K562 (cell line): ENCODE measurements around the gene TMEM164. TPM values are rescaled to one million over a fixed set of nuclear protein-coding genes. Genes with fewer than 3 reads are reported as not detected.

Experiments
- ATAC-seq: fragments of 200-7000 bp; cut with Tn5 transposase; 3 replicates; pipeline ENCODE4 v1.9.1; 2020; ENCODE audit warnings: moderate library complexity
- BruUV-seq: library from RNA; stranded (reverse); fragments of 400-500 nt; replicated peaks from 2 replicates; lab custom pipeline; 2021; lab: Mats Ljungman, UMichigan
- CTCF ChIA-PET: fragments of 300-600 bp; formaldehyde crosslinking; extraction: SDS; loops from one replicate; lab custom pipeline; 2021; ENCODE audit warnings: low intra/inter-chr PET ratio; lab: Yijun Ruan, JAX
- POLR2A ChIA-PET: fragments of 300-600, 350-650 bp; sonication (Branson Sonifier 250); formaldehyde crosslinking; extraction: SDS; loops from one replicate; lab custom pipeline; 2021; ENCODE audit warnings: antibody characterized with exemption, inconsistent platforms; lab: Yijun Ruan, JAX
- DNase-seq, 4 experiments: peaks; one replicate each; pipeline versions ENCODE4 v3.0.0 to v3.0.0-alpha.2; 2011 to 2018; ENCODE audit warnings: low spot score in 3 of 4, mixed read lengths in 3 of 4; ENCODE audit errors: extremely low read depth in 1 of 4
- FAIRE-seq: peaks from 2 replicates; lab custom pipeline; 2011; peaks lifted over from hg19 to GRCh38; lab: Jason Lieb, UNC
- H2AFZ ChIP-seq: 2 replicates; pipeline ENCODE4 v1.6.0; 2011; ENCODE audit warnings: low read depth, low read length, control low read depth, inconsistent platforms
- H3K27ac ChIP-seq: fragments of 200-600 bp; 3 replicates; pipeline ENCODE4 v1.8.0; 2011; ENCODE audit warnings: low read depth, mild to moderate bottlenecking, control low read depth, inconsistent platforms, low read length, moderate library complexity, mixed read lengths; ENCODE audit errors: extremely low read depth
- H3K27me3 ChIP-seq, 2 experiments: fragments of 300-600 bp in 1 of 2; 2 replicates in 1 of 2; 3 replicates in 1 of 2; pipeline versions ENCODE4 v1.6.0 to v1.8.0; 2011; ENCODE audit warnings: inconsistent platforms in 2 of 2, low read length in 2 of 2, mild to moderate bottlenecking in 1 of 2, mixed read lengths in 1 of 2, moderate library complexity in 1 of 2; ENCODE audit not compliant: control insufficient read depth in 2 of 2, insufficient read depth in 2 of 2
- H3K36me3 ChIP-seq: fragments of 300-600 bp; 3 replicates; pipeline ENCODE4 v1.8.0; 2011; ENCODE audit warnings: mild to moderate bottlenecking, low read length, inconsistent platforms; ENCODE audit not compliant: control insufficient read depth, insufficient read depth
- H3K4me1 ChIP-seq, 2 experiments: fragments of 200-600 bp in 1 of 2; replicated peaks in 1 of 2; 2 replicates in 1 of 2; 3 replicates in 1 of 2; pipeline versions ENCODE4 v1.5.1 to v1.8.0; 2011; ENCODE audit warnings: inconsistent platforms in 2 of 2, low read length in 2 of 2, mild to moderate bottlenecking in 1 of 2, mixed read lengths in 1 of 2, moderate library complexity in 1 of 2; ENCODE audit not compliant: control insufficient read depth in 2 of 2, insufficient read depth in 2 of 2
- H3K4me2 ChIP-seq: 2 replicates; pipeline ENCODE4 v1.6.1; 2011; ENCODE audit warnings: low read length, control low read depth, inconsistent platforms, mixed read lengths; ENCODE audit not compliant: insufficient read depth
- H3K4me3 ChIP-seq: fragments of 200-600 bp; sonication (generic), shearing (Covaris generic); 2 replicates; pipeline ENCODE4 v1.5.1; 2016; ENCODE audit warnings: control low read depth, inconsistent platforms
- H3K79me2 ChIP-seq: fragments of 200-600 bp; 3 replicates; pipeline ENCODE4 v1.8.0; 2011; ENCODE audit warnings: low read length, inconsistent platforms; ENCODE audit not compliant: control insufficient read depth, insufficient read depth
- H3K9ac ChIP-seq, 2 experiments: 2 replicates each; pipeline versions ENCODE4 v1.6.0 to v1.6.1; 2011; ENCODE audit warnings: low read depth in 2 of 2, low read length in 2 of 2, control low read depth in 1 of 2, inconsistent platforms in 1 of 2, mild to moderate bottlenecking in 1 of 2, mixed read lengths in 1 of 2; ENCODE audit not compliant: insufficient read depth in 1 of 2
- H3K9me1 ChIP-seq: one replicate; pipeline ENCODE4 v1.6.0; 2011; ENCODE audit warnings: inconsistent platforms, mild to moderate bottlenecking, low read length, moderate library complexity; ENCODE audit not compliant: control insufficient read depth, insufficient read depth
- H3K9me3 ChIP-seq: replicated peaks from 2 replicates; pipeline ENCODE4 v1.5.1; 2011; ENCODE audit warnings: low read depth, low read length, inconsistent platforms; ENCODE audit not compliant: control insufficient read depth, insufficient read depth
- H4K20me1 ChIP-seq: replicated peaks from 2 replicates; pipeline ENCODE4 v1.6.1; 2011; ENCODE audit warnings: low read length, inconsistent platforms, mixed read lengths; ENCODE audit not compliant: control insufficient read depth, insufficient read depth
- CHD2 ChIP-seq: IDR thresholded peaks from 2 replicates; pipeline ENCODE4 v1.6.1; 2011; ENCODE audit warnings: low read depth, low read length
- FOXA3 ChIP-seq, 2 experiments: fragments of 450-650 bp in 1 of 2; sonication (generic) in 1 of 2; formaldehyde crosslinking; IDR thresholded peaks in 1 of 2; conservative IDR thresholded peaks in 1 of 2; 2 replicates each; pipeline versions ENCODE4 v1.4.0 to v1.8.0; 2020 to 2022; ENCODE audit warnings: mild to moderate bottlenecking in 2 of 2, missing genetic modification reagents in 1 of 2
- HIVEP1 ChIP-seq: fragments of 250-450 bp; sonication (Bioruptor Pico); IDR thresholded peaks from 2 replicates; pipeline ENCODE4 v1.4.0; 2020; ENCODE audit warnings: mild to moderate bottlenecking
- JUND ChIP-seq, 2 experiments: IDR thresholded peaks; 2 replicates in 1 of 2; 3 replicates in 1 of 2; pipeline ENCODE4 v1.6.1; 2011; ENCODE audit warnings: borderline replicate concordance in 2 of 2, low read depth in 2 of 2, low read length in 2 of 2, improper control_type of control experiment in 1 of 2, missing biosample characterization in 1 of 2, missing genetic modification characterization in 1 of 2, missing genetic modification reagents in 1 of 2
- NR2F6 ChIP-seq: fragments of 450-650 bp; formaldehyde crosslinking; IDR thresholded peaks from 2 replicates; pipeline ENCODE4 v1.4.0; 2020; ENCODE audit warnings: mild to moderate bottlenecking
- RBM25 ChIP-seq: fragments of 200-400 bp; formaldehyde crosslinking; IDR thresholded peaks from 2 replicates; pipeline ENCODE4 v1.6.1; 2018; ENCODE audit warnings: low read length, low read depth, moderate library complexity; ENCODE audit not compliant: severe bottlenecking
- ZNF3 ChIP-seq: fragments of 250-450 bp; sonication (Bioruptor Pico); IDR thresholded peaks from 2 replicates; pipeline ENCODE4 v1.5.0; 2021; ENCODE audit warnings: mild to moderate bottlenecking, moderate library complexity
- WGBS: fragments of 100-300 bp; shearing (Covaris generic); methylation state at CpG from one replicate; pipeline ENCODE4 v1.1.6; 2016; ENCODE audit warnings: low coverage, mixed read lengths; ENCODE audit not compliant: insufficient coverage; ENCODE audit errors: missing lambda C conversion rate; 5-methylcytosine and 5-hydroxymethylcytosine counted together
- in situ Hi-C: fragments of 300-500 bp; cut with MboI; formaldehyde crosslinking; loops from 4 replicates; pipeline ENCODE4 v1.15.0; 2018; ENCODE audit warnings: inconsistent platforms, mixed read lengths
- intact Hi-C: fragments of 100-400 bp; cut with micrococcal nuclease; formaldehyde crosslinking; loops from 2 replicates; pipeline ENCODE4 v1.14.2; 2022
- polyA plus RNA-seq, 8 experiments: library from polyadenylated mRNA; depleted of rRNA in 4 of 8; stranded (reverse) in 5 of 8; unstranded in 3 of 8; fragments of >200 nt; fragmentation: Nextera tagmentation in 2 of 8; fragmentation: Illumina TruSeq in 1 of 8; extraction: Ambion mirVana in 2 of 8; extraction: Trizol in 1 of 8; gene quantifications; 2 replicates each; pipeline versions ENCODE4 v1.2.1 to v1.2.3, GENCODE V29; 2011 to 2014; ENCODE audit warnings: inconsistent platforms in 1 of 8, missing spikeins in 1 of 8
- total RNA-seq, 7 experiments: library from RNA; depleted of rRNA in 6 of 7; stranded (reverse); fragments of >200 nt in 6 of 7; fragmentation: Illumina TruSeq in 2 of 7; extraction: Trizol in 2 of 7; gene quantifications; 2 replicates each; pipeline versions ENCODE4 v1.2.1 to v1.2.3, GENCODE V29; 2011 to 2021; ENCODE audit warnings: low replicate concordance in 1 of 7
- TF ChIP-seq, protein P1 (sequence below): fragments of 250-450 bp; sonication (Bioruptor Pico); IDR thresholded peaks from 2 replicates; pipeline ENCODE4 v1.4.0; 2020; ENCODE audit warnings: mild to moderate bottlenecking, moderate library complexity
- TF ChIP-seq, protein P2 (sequence below): fragments of 250-450 bp; sonication (Bioruptor Pico); IDR thresholded peaks from 2 replicates; pipeline ENCODE4 v1.6.1; 2021; ENCODE audit warnings: mild to moderate bottlenecking

Gene TMEM164
- total and polyA plus RNA-seq, 9 of the 15 experiments (the other 6 are each of a cell fraction or from before 2014, with no cell fraction given): 2.4 to 57.3 (median 23.1) TPM

- in situ Hi-C loops: loop anchor here (25.0 kb wide), 2 partner anchors 489 to 689 kb away; no protein-coding TSS in a partner anchor
- FAIRE-seq (peak; percentile 15), ATAC-seq (no peak)
Measured at GRCh38 chrX:110173192-110174175, 170.6 kb downstream of the TMEM164 start.

More at GRCh38 chrX:110173192-110174175, 170.6 kb downstream of the TMEM164 start:
- Histone ChIP-seq H3K36me3 (peaks cover 52% of the 10 kb centered on the region), H3K27me3 (no peaks in the 10 kb centered on the region), H3K4me3 (no peak overlapping the region), H3K4me2 (no peak overlapping the region), H3K4me1 (peaks cover 9 to 20% of the 10 kb centered on the region in 2 experiments; a peak in 3 of 5 replicates), H3K9me3 (no peaks in the 10 kb centered on the region), H3K9ac (no peak overlapping the region), H3K27ac (no peak overlapping the region), H2AFZ (no peak overlapping the region), H3K79me2 (peaks cover 2% of the 10 kb centered on the region; the same call in 2 of the 3 replicates), H4K20me1 (no peaks in the 10 kb centered on the region), H3K9me1 (no peaks in the 10 kb centered on the region)
- CTCF ChIA-PET: no interaction called here
- TF ChIP-seq RBM25: no peak
- peak; percentile 5; the same call in 1 of the 2 replicates for TF ChIP-seq JUND (IDR thresholded peaks at IDR 0.05; ENCODE audit: borderline replicate concordance, low read depth, low read length)
- no peak; the same call in 2 of the 3 replicates for TF ChIP-seq JUND (tag; IDR thresholded peaks at IDR 0.05; ENCODE audit: borderline replicate concordance, low read depth, low read length)
- TF ChIP-seq NR2F6 (CRISPR knock-in tag): no peak
- TF ChIP-seq HIVEP1 (CRISPR knock-in tag): no peak
- TF ChIP-seq, protein P1, sequence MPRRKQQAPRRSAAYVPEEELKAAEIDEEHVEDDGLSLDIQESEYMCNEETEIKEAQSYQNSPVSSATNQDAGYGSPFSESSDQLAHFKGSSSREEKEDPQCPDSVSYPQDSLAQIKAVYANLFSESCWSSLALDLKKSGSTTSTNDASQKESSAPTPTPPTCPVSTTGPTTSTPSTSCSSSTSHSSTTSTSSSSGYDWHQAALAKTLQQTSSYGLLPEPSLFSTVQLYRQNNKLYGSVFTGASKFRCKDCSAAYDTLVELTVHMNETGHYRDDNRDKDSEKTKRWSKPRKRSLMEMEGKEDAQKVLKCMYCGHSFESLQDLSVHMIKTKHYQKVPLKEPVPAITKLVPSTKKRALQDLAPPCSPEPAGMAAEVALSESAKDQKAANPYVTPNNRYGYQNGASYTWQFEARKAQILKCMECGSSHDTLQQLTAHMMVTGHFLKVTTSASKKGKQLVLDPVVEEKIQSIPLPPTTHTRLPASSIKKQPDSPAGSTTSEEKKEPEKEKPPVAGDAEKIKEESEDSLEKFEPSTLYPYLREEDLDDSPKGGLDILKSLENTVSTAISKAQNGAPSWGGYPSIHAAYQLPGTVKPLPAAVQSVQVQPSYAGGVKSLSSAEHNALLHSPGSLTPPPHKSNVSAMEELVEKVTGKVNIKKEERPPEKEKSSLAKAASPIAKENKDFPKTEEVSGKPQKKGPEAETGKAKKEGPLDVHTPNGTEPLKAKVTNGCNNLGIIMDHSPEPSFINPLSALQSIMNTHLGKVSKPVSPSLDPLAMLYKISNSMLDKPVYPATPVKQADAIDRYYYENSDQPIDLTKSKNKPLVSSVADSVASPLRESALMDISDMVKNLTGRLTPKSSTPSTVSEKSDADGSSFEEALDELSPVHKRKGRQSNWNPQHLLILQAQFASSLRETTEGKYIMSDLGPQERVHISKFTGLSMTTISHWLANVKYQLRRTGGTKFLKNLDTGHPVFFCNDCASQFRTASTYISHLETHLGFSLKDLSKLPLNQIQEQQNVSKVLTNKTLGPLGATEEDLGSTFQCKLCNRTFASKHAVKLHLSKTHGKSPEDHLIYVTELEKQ (CRISPR knock-in tag): no peak
- TF ChIP-seq CHD2: no peak
- TF ChIP-seq ZNF3 (CRISPR knock-in tag): no peak
- TF ChIP-seq, protein P2, sequence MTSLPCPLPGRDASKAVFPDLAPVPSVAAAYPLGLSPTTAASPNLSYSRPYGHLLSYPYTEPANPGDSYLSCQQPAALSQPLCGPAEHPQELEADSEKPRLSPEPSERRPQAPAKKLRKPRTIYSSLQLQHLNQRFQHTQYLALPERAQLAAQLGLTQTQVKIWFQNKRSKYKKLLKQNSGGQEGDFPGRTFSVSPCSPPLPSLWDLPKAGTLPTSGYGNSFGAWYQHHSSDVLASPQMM: no peak
- TF ChIP-seq FOXA3 (CRISPR knock-in tag; conservative IDR thresholded peaks at IDR 0.05 in 1 of 2, IDR thresholded peaks at IDR 0.05 in 1 of 2): peak; percentile 59 to 87; a peak in 3 of 4 replicates
- no peak for DNase-seq
- POLR2A ChIA-PET: interaction anchor here (0.7 kb wide), 1 partner anchor 229 kb away, joined by 3 read pairs; no protein-coding TSS in a partner anchor
- 72% methylated on average over 11 of the region's 19 CpGs for WGBS
- intact Hi-C loops: no loop called here
- BruUV-seq: no TSS peak
